A673 (cell line): ENCODE results near the gene KLHL30. TPM values are rescaled to one million over a fixed set of nuclear protein-coding genes. Genes with fewer than 3 reads are reported as not detected.

Experiments
- BruUV-seq: library from RNA; stranded (reverse); fragments of 400-500 nt; replicated peaks from 2 replicates; lab custom pipeline; 2021; lab: Mats Ljungman, UMichigan
- CTCF ChIA-PET: fragments of 300-600 bp; sonication (Branson Sonifier 250); formaldehyde crosslinking; loops from one replicate; lab custom pipeline; 2022; ENCODE audit warnings: antibody characterized with exemption; lab: Charles Lee
- POLR2A ChIA-PET: fragments of 300-600 bp; sonication (Branson Sonifier 250); formaldehyde crosslinking; loops from one replicate; lab custom pipeline; 2022; ENCODE audit warnings: antibody characterized with exemption; ENCODE audit not compliant: low non-redundant PET; lab: Charles Lee
- DNase-seq: peaks from one replicate; pipeline ENCODE4 v3.0.0-alpha.2; 2015; ENCODE audit warnings: low spot score
- H3K27ac ChIP-seq: fragments of 200-600 bp; sonication (generic); 2 replicates; pipeline ENCODE4 v1.5.1; 2016; ENCODE audit warnings: mixed run types, low read depth, mild to moderate bottlenecking, mixed read lengths, antibody characterized with exemption, low read length; ENCODE audit not compliant: poor library complexity, severe bottlenecking
- H3K27me3 ChIP-seq: fragments of 200-600 bp; sonication (generic); replicated peaks from 2 replicates; pipeline ENCODE4 v1.6.1; 2017; ENCODE audit warnings: mixed run types, low read depth, mild to moderate bottlenecking, mixed read lengths, antibody characterized with exemption, low read length; ENCODE audit not compliant: insufficient read depth, poor library complexity
- H3K36me3 ChIP-seq: fragments of 200-600 bp; sonication (generic); 2 replicates; pipeline ENCODE4 v1.6.1; 2016; ENCODE audit warnings: mixed run types, mild to moderate bottlenecking, mixed read lengths, antibody characterized with exemption, low read length; ENCODE audit not compliant: insufficient read depth, poor library complexity, severe bottlenecking
- H3K4me1 ChIP-seq: fragments of 200-600 bp; sonication (generic); 2 replicates; pipeline ENCODE4 v1.6.1; 2017; ENCODE audit warnings: mixed run types, mild to moderate bottlenecking, mixed read lengths, antibody characterized with exemption, low read length; ENCODE audit not compliant: insufficient read depth, poor library complexity, severe bottlenecking
- H3K4me3 ChIP-seq: fragments of 200-600 bp; sonication (generic); 2 replicates; pipeline ENCODE4 v1.5.1; 2016; ENCODE audit warnings: low read depth, mixed run types, mild to moderate bottlenecking, mixed read lengths, low read length; ENCODE audit not compliant: poor library complexity, severe bottlenecking
- H3K9me3 ChIP-seq: fragments of 200-600 bp; sonication (generic); 2 replicates; pipeline ENCODE4 v1.6.1; 2016; ENCODE audit warnings: mixed run types, low read depth, mild to moderate bottlenecking, mixed read lengths, antibody characterized with exemption, low read length; ENCODE audit not compliant: poor library complexity, severe bottlenecking
- CTCF ChIP-seq: fragments of 300-800, 200-600 bp; sonication (generic); conservative IDR thresholded peaks from 2 replicates; pipeline ENCODE4 v1.5.1; 2017; ENCODE audit warnings: low read depth, mild to moderate bottlenecking, antibody characterized with exemption, low read length, moderate library complexity, mixed read lengths
- EZH2 ChIP-seq: fragments of 200-600 bp; sonication (generic); IDR thresholded peaks from 2 replicates; pipeline ENCODE4 v1.6.1; 2017; ENCODE audit warnings: borderline replicate concordance, low read depth, mild to moderate bottlenecking, mixed read lengths, antibody characterized with exemption, low read length; ENCODE audit not compliant: poor library complexity, severe bottlenecking
- intact Hi-C: fragments of 100-400 bp; cut with micrococcal nuclease; formaldehyde crosslinking; loops from one replicate; pipeline ENCODE4 v1.10.0; 2022; ENCODE audit not compliant: unreplicated experiment
- total RNA-seq: library from RNA; stranded (reverse); gene quantifications from 2 replicates; pipeline ENCODE4 v1.2.3, GENCODE V29; 2021

KLHL30 gene
- total RNA-seq, 1 experiment from 2014 or later, result not detected

GRCh38 chr2:238142382-238143205 is 4.1 kb downstream of the KLHL30 start:
- ChIA-PET POLR2A (no interaction called here), CTCF (no interaction called here)
- Histone ChIP-seq H3K4me3 (no peak overlapping the region), H3K27ac (no peak overlapping the region), H3K9me3 (no peaks in the 10 kb centered on the region), H3K36me3 (no peaks in the 10 kb centered on the region), H3K4me1 (no peaks in the 10 kb centered on the region), H3K27me3 (no peaks in the 10 kb centered on the region)
- no peak for DNase-seq
- intact Hi-C loops, result no loop called here
- TF ChIP-seq CTCF (no peak), EZH2 (no peak)
- BruUV-seq, result no TSS peak

GRCh38 chr2:238143239-238143951 is 4.9 kb downstream of the KLHL30 start:
- no peaks in the 10 kb centered on the region for H3K27me3 ChIP-seq
- no peaks in the 10 kb centered on the region for H3K36me3 ChIP-seq
- no peak for DNase-seq
- intact Hi-C loops, result no loop called here
- TF ChIP-seq EZH2 (no peak), CTCF (no peak)
- POLR2A ChIA-PET, result no interaction called here
- H3K4me1 ChIP-seq, result no peaks in the 10 kb centered on the region
- CTCF ChIA-PET, result no interaction called here
- H3K9me3 ChIP-seq, result no peaks in the 10 kb centered on the region
- H3K4me3 ChIP-seq, result no peak overlapping the region
- no TSS peak for BruUV-seq
- no peak overlapping the region for H3K27ac ChIP-seq

GRCh38 chr2:238144262-238144661 is 5.8 kb downstream of the KLHL30 start:
- intact Hi-C loops, result no loop called here
- Histone ChIP-seq H3K9me3 (no peaks in the 10 kb centered on the region), H3K4me3 (no peak overlapping the region), H3K27ac (no peak overlapping the region), H3K36me3 (no peaks in the 10 kb centered on the region), H3K27me3 (no peaks in the 10 kb centered on the region), H3K4me1 (no peaks in the 10 kb centered on the region)
- peak; percentile 32 for DNase-seq
- no TSS peak for BruUV-seq
- POLR2A ChIA-PET, result no interaction called here
- TF ChIP-seq EZH2, result no peak
- TF ChIP-seq CTCF, result no peak
- CTCF ChIA-PET, result no interaction called here
